HS-5 (cell line): ENCODE measurements around the gene CBY1.

Experiments used
- DNase-seq: peaks from one replicate; pipeline ENCODE4 v3.0.0-alpha.2; 2012; ENCODE audit warnings: low read depth

CBY1 gene

GRCh38 chr22:38700789-38701628 lies 44.6 kb downstream of the CBY1 start, which contains the start of gene JOSD1:
JOSD1 (minus strand) TSS chr22:38700943; CDS start chr22:38699987, 956 bp downstream.
- peak; percentile 73 for DNase-seq

DNA sequence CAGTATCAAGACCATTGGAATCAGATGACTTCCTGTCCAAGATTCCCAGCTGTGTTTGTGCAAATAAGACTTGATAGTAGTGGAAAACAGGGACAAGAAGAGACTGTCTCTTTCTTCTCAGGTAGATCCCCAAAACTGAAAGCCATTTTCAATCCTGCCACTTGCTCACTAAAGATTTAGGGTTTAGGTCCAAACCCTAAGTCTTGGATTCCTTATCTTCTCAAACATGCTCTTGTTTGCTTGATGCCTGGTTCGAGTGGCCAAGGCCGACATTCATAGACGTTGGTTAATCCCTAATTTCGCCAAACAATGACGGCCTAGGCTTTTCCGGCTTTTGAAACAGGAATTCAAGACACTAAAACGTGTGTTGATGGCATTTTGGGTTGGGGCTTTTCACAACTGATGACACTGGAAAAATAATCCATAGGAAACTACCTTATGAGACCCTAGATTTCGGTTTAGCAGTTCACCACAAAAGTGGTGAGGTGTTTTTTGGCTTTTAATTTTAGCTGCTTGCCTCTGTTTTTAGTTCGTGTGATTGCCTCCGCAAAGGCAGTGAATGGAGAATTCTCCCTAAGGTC lies 48.3 kb downstream of the CBY1 start:
- DNase-seq: no peak

DNA sequence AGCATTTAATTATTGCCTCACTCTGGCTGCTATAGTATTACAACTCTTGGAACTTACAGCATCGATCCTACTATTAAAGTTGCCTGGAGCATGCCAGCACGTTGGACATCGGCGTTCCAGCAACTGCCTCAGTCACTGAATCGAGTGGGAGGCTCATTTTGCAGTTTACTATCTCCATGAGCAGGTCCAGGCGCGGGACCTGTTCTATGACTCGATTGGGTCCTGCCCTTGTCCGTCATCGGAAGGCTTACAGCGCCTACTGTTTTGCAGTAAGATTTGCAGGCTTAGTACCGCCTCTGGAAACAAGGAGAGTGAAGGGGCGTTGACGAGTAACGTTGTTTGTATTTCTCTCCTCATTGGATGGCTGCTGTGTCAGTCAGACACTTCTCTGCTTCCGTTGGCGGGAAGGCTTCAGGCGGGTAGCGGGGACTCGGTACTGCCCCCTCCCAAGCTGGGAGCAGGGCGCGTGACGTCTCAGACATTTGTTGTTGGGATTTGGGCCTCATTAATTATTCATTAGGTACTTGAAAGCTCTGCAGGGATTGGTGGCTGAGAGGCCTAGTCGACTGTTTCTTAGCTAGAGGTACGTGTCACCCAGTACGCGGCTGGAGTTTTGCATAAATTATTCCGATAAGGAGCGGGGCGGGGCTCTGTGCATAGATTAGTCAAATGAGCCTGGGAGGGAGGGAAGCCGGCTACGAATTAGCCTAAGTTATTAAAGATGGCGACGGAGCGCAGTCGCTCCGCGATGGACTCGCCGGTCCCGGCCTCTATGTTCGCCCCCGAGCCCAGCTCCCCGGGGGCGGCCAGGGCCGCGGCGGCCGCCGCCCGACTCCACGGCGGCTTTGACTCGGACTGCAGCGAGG lies 49.0 kb downstream of the CBY1 start, which contains the start of gene GTPBP1:
GTPBP1 (plus strand) TSS at position 710 of the 866 bp plus-strand sequence; CDS start at position 722, 12 bp downstream.
- DNase-seq: peak; percentile 100

GRCh38 chr22:38706101-38706900 lies 49.9 kb downstream of the CBY1 start:
- no peak for DNase-seq

DNA sequence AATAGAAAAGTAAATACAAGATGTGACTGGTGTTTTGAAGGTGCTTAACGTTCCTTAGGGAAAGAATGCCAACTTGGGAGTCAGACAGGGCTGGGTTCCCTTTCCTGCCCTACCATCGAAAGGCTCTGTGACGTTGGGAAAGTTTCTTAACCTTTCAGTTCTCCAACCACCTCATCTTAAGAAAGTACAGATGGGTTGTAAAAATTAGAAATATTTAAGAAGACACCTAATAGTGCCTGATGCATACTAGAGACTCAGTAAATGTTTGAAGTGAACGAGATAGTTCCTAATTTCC lies 50.4 kb downstream of the CBY1 start:
- DNase-seq: no peak

DNA sequence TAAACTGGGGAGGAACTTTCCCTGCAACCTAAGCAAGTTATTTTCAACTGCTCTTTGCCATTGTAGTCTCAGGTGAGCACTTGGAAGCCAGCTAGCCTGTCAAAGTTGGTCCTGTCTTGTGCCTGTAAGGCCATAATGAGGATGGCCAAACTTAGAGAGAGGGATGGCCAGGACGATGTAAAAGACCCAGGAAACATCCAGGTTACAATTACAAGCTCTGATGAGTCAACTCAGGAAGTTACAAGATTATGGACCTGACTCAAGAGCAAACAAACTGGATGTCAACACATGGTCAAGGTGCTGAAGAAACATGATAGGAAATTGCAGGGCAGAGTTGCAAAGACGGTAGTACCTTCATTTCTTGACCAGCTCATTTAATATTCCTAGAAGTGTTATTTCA lies 50.9 kb downstream of the CBY1 start:
- DNase-seq: no peak

DNA sequence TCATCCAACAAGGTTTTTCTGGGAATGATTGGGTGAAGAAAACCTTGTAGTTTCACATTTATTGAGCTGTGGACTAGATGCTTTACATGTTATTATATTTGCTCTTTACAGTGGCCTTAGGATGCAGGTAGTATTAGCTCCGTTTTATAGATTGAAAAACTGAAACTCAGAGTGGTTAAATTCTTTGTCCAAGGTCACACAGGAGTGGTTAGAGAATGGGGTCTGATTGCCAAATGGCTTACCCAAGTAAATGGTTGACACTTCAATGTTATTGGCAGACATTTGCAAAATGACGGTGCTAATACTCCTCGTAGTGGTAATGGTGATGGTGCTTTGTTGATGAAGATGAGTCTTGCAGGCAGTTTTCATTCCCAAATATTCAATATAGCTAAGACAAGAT lies 51.5 kb downstream of the CBY1 start:
- no peak for DNase-seq

DNA sequence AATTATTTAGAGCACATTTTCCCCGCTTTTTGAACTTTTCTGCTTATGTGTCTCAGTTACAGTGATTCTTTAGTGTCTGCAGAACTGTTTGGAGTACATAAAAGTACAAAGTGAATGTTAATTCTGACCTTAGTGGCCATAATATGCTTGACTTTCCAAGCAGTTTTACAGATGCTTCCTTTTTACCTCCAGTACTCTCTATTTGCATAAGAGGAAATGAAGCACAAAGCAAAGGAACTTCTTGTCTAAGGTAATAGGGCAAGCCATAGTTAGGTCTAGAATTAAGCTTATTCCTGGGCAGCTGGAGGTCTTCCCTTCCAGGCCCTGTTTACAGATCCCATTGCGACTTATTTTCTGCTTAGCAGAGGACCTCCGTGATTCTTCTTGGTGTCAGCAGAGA lies 52.9 kb downstream of the CBY1 start:
- no peak for DNase-seq

GRCh38 chr22:38710351-38710750 lies 53.9 kb downstream of the CBY1 start:
- no peak for DNase-seq

DNA sequence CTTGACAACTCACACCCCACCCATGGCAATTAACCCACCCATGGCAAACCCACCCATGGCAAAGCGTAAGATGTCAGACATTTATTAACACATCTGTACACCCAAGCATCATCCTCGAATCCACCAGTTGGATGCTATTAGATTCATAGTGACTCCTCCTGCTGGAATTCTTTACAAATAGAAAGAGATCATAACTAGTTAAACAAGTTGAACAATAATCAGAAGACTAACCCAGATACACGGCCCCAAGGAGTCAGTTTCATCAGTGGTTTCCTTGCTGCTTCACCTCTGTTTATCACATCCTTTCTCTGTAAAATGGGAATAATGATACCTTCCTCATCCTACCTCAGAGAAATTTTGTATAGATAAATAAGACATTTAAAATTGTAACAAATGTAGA lies 54.4 kb downstream of the CBY1 start:
- DNase-seq: no peak

GRCh38 chr22:38712486-38713207 lies 56.2 kb downstream of the CBY1 start:
- no peak for DNase-seq

GRCh38 chr22:38713921-38714320 lies 57.5 kb downstream of the CBY1 start:
- no peak for DNase-seq

- no peak for DNase-seq
Measured at GRCh38 chr22:38715176-38715764, 58.8 kb downstream of the CBY1 start.

DNA sequence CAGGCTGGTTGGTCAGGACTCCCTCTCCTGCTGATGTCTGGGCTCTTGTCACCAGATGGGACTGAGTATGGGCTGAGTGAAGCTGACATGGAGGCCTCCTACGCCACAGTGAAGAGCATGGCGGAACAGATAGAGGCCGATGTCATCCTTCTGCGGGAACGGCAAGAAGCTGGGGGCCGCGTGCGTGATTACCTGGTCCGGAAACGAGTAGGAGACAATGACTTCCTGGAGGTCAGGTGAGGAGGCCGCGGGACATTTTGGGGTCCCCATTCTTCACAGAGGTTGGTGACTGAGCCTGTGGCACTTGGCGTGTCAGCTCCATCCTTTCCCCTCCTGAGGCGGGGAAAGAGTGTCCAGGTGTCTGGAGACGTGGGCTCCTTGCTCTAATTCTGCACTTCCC lies 59.4 kb downstream of the CBY1 start:
- DNase-seq: no peak

DNA sequence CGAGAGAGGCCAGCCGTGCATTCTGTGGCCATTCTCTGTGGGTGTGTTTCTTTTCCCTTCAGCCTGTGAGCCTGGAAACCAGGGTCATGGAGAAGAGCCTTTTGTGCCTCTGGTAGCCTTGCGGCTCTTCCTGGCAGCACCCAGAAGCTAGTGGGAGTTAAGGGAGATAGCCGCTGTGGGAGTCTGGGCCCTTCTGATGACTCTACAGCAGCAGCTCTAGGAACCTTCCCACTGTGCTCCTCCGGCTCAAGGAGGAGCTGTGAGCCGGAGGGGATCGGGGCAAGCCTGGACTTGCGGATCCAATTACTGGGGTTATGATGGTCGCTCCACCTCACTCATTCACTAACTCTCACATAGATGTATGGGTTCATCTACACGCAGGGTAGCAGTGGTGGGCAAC lies 59.8 kb downstream of the CBY1 start:
- DNase-seq: no peak

- no peak for DNase-seq
Measured at GRCh38 chr22:38716826-38717225, 60.4 kb downstream of the CBY1 start.

DNA sequence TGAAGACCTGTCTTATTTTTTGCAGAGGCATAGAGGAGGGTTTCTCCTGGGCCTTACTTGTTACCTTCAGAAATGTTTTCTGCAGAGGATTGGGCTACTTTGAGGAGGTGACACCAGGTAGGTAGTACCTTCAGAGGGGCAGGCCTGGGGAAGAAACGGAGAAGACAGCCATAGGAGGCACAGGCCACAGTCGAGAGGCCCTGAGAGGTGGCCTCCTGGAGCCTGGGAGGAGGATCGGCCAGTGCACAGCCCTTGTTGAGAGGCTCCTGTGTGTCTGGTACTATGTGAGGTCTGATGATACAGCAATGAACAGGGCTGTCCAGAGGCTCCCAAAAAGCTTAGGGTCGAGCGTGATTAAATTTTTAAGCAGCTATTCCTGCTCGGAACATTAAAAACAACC lies 60.8 kb downstream of the CBY1 start:
- no peak for DNase-seq

GRCh38 chr22:38718414-38718813 lies 62.0 kb downstream of the CBY1 start:
- peak; percentile 65 for DNase-seq

DNA sequence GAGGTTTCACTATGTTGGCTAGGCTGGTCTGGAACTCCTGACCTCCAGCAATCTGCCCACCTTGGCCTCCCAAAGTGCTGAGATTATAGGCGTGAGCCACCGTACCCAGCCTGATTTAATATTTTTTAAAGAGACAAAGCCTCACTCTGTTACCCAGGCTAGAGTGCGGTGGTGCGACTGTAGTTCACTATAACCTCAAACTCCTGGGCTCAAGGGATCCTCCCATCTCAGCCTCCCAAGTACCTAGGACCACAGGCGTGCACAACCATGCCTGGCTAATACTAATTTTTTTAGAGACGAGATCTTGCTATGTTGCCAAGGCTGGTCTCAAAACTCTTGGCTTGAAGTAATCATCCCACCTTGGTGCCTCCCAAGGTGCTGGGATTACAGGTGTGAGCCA lies 62.8 kb downstream of the CBY1 start:
- no peak for DNase-seq

- DNase-seq: no peak
Measured at GRCh38 chr22:38720350-38720749, 63.9 kb downstream of the CBY1 start.

DNA sequence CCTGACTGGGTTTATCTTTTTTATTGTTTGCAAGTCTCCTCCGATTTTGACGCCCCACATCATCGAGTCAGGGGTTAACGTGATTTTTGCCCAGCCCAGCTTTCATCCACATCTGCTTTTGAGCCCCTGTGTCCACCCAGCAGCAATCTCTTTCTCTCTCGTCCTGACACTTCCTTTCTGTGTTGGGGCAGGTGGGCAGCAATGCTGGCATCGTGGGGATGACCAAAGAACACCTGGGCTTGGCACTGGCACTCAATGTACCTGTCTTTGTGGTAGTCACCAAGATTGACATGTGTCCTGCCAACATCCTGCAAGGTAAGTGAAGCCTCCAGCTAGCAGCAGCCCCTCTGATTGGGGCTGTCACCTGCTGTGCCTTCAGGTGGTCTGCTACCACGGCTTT lies 65.1 kb downstream of the CBY1 start:
- no peak for DNase-seq
